ENCODE results near the gene PCOLCE2.

GRCh38 chr3:142801746-142802145 is 87.1 kb downstream of the PCOLCE2 start:
- TF ChIP-seq ZNF70 (CRISPR knock-in tag; IDR thresholded peaks at IDR 0.05) (no peak), ARNTL (CRISPR knock-in tag; IDR thresholded peaks at IDR 0.05; ENCODE audit: borderline replicate concordance, low read depth) (no peak), ZNF565 (CRISPR knock-in tag; conservative IDR thresholded peaks at IDR 0.05; ENCODE audit: low read depth) (no peak), TOX (CRISPR knock-in tag; IDR thresholded peaks at IDR 0.05; ENCODE audit: borderline replicate concordance) (no peak), ZFP30 (CRISPR knock-in tag; IDR thresholded peaks at IDR 0.05) (no peak), ISL1 (CRISPR knock-in tag; IDR thresholded peaks at IDR 0.05) (no peak), TCF4 (CRISPR knock-in tag; IDR thresholded peaks at IDR 0.05; ENCODE audit: borderline replicate concordance) (no peak), BACH2 (CRISPR knock-in tag; IDR thresholded peaks at IDR 0.05; ENCODE audit: borderline replicate concordance) (no peak), SNAI2 (CRISPR knock-in tag; IDR thresholded peaks at IDR 0.05) (no peak), PATZ1 (CRISPR knock-in tag; IDR thresholded peaks at IDR 0.05; ENCODE audit: borderline replicate concordance) (no peak), TSHZ2 (CRISPR knock-in tag; IDR thresholded peaks at IDR 0.05) (no peak), ESRRG (CRISPR knock-in tag; IDR thresholded peaks at IDR 0.05) (no peak), CSRNP3 (CRISPR knock-in tag; IDR thresholded peaks at IDR 0.05) (no peak), ZC3H10 (CRISPR knock-in tag; IDR thresholded peaks at IDR 0.05) (no peak)

All from SK-N-SH treated with all-trans-retinoic acid at 6 μM for 48 hours (cell line).